Subcutaneous adipose tissue (tissue), 4 donors: ENCODE results near the gene RNF20. TPM values are rescaled to one million over a fixed set of nuclear protein-coding genes. Genes with fewer than 3 reads are reported as not detected.

ENCODE experiments used
- CTCF ChIP-seq: fragments of 450-650 bp; IDR thresholded peaks from one replicate; pipeline ENCODE4 v1.5.1; 2016; ENCODE audit warnings: low read depth, mild to moderate bottlenecking, control low read depth, antibody characterized with exemption, moderate library complexity
- total RNA-seq, 4 donors: library from RNA; depleted of rRNA; stranded (reverse); fragments of >200 nt; gene quantifications; one replicate each; pipeline ENCODE4 v1.1.0, GENCODE V29; 2016

RNF20 gene
- total RNA-seq, 4 donors from 2014 or later: 21.5 to 23.2 (median 22.9) TPM

- TF ChIP-seq CTCF: no peak
Measured at GRCh38 chr9:101513351-101513750, 20.3 kb upstream of the RNF20 start.

GRCh38 chr9:101514071-101514470 is 19.6 kb upstream of the RNF20 start:
- TF ChIP-seq CTCF: no peak

- TF ChIP-seq CTCF: no peak
Measured at GRCh38 chr9:101516655-101517054, 17.0 kb upstream of the RNF20 start.

- no peak for TF ChIP-seq CTCF
Measured at GRCh38 chr9:101524371-101524770, 9.3 kb upstream of the RNF20 start.

GRCh38 chr9:101527066-101527465 is 6.6 kb upstream of the RNF20 start:
- TF ChIP-seq CTCF: no peak

- no peak for TF ChIP-seq CTCF
Measured at GRCh38 chr9:101528015-101528414, 5.6 kb upstream of the RNF20 start.

- no peak for TF ChIP-seq CTCF
Measured at GRCh38 chr9:101530076-101530711, 3.5 kb upstream of the RNF20 start.
